Chondrocyte (in vitro differentiated cells): Measurements from ENCODE around the gene SCN8A. TPM values are rescaled to one million over a fixed set of nuclear protein-coding genes. Genes with fewer than 3 reads are reported as not detected.

Experiments
- DNase-seq: peaks from one replicate; pipeline ENCODE4 v3.0.0; 2021; ENCODE audit warnings: mixed read lengths, low spot score
- H3K27ac Mint-ChIP-seq: one replicate; pipeline ENCODE4 v1.8.0; 2021; ENCODE audit warnings: mild to moderate bottlenecking, moderate library complexity, mixed read lengths; ENCODE audit not compliant: unreplicated experiment
- H3K27me3 Mint-ChIP-seq: 2 replicates; pipeline ENCODE4 v1.8.0; 2021; ENCODE audit warnings: low read depth, mixed read lengths
- H3K36me3 Mint-ChIP-seq: 2 replicates; pipeline ENCODE4 v1.8.0; 2021; ENCODE audit warnings: low read depth, mixed read lengths
- H3K4me1 Mint-ChIP-seq: 2 replicates; pipeline ENCODE4 v1.8.0; 2021; ENCODE audit warnings: low read depth, mild to moderate bottlenecking, mixed read lengths
- H3K4me3 Mint-ChIP-seq: one replicate; pipeline ENCODE4 v1.8.0; 2021; ENCODE audit warnings: mild to moderate bottlenecking, moderate library complexity, mixed read lengths; ENCODE audit not compliant: unreplicated experiment
- H3K9me3 Mint-ChIP-seq: 2 replicates; pipeline ENCODE4 v1.8.0; 2021; ENCODE audit warnings: low read depth, mixed read lengths
- total RNA-seq: library from RNA; stranded (reverse); gene quantifications from 3 replicates; pipeline ENCODE4 v1.2.1, GENCODE V29; 2021
- TF ChIP-seq, protein P1 (sequence below): fragments of 200-600 bp; sonication (generic); IDR thresholded peaks from 2 replicates; pipeline ENCODE4 v1.5.0; 2021; ENCODE audit warnings: antibody characterized with exemption, mild to moderate bottlenecking, moderate library complexity

SCN8A gene
- total RNA-seq, 1 donor from 2014 or later: 4.4 TPM

DNA sequence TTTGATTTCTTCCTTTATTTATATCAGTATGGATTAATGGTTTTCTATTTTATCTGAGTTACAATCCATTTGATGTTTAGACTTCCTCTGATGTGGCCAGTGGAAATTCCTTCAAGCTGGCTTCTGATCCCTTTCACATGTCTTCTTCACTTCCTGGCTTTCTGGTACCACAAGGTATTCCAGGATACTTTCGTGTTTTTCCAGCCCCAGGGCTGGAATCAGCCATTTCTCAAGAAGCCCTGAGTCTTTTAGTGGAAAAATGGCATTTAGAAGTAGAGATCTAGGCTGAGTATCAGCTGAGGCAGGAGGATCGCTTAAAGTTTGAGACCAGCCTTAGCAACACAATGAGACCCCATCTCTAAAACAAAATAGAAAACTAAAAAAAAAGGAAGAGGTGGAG, 164.2 kb downstream of the SCN8A start:
- Mint-ChIP-seq H3K27me3 (no peaks in the 10 kb centered on the region), H3K4me3 (no peak overlapping the region), H3K27ac (no peak overlapping the region), H3K4me1 (peaks cover 2% of the 10 kb centered on the region), H3K9me3 (no peaks in the 10 kb centered on the region), H3K36me3 (peaks cover 2% of the 10 kb centered on the region)
- TF ChIP-seq, protein P1, sequence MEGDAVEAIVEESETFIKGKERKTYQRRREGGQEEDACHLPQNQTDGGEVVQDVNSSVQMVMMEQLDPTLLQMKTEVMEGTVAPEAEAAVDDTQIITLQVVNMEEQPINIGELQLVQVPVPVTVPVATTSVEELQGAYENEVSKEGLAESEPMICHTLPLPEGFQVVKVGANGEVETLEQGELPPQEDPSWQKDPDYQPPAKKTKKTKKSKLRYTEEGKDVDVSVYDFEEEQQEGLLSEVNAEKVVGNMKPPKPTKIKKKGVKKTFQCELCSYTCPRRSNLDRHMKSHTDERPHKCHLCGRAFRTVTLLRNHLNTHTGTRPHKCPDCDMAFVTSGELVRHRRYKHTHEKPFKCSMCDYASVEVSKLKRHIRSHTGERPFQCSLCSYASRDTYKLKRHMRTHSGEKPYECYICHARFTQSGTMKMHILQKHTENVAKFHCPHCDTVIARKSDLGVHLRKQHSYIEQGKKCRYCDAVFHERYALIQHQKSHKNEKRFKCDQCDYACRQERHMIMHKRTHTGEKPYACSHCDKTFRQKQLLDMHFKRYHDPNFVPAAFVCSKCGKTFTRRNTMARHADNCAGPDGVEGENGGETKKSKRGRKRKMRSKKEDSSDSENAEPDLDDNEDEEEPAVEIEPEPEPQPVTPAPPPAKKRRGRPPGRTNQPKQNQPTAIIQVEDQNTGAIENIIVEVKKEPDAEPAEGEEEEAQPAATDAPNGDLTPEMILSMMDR: no peak
- DNase-seq: no peak

DNA sequence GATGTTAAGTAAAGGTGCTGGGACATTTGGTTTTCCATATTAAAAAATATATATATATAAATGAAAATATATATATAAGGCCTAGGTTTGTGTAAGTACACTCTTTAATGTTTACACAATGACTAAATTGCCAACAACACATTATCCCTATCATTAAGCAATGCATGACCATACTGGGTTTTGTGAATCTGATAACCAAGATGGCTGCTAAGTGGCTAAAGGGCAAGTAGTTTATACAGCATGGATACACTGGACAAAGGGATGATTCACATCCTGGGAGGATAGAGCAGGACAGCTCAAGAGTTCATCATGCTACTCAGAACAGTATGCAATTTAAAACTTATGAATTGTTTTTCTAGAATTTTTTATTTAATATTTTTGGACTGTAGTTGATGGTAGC, 168.1 kb downstream of the SCN8A start:
- TF ChIP-seq, protein P1: no peak
- no peaks in the 10 kb centered on the region for H3K27me3 Mint-ChIP-seq

DNA sequence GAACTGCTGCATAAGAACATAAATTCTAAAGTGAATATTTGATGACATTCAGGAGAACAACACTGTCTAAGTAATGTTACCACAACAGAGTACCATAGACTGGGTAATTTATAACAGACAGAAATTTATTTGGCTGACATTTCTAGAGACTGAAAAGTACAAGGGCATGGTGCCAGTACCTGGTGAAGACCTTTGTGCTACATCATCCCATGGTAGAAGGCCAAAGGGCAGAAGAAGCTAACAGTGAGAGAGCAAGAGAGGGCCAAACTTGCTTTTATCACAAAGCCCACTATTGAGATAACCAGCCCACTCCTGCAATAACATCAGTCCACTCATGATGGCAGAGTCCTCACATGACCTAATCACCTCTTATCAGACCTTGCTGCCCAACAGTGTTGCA, 168.7 kb downstream of the SCN8A start:
- DNase-seq: no peak
- Mint-ChIP-seq H3K27me3 (no peaks in the 10 kb centered on the region), H3K9me3 (no peaks in the 10 kb centered on the region), H3K4me1 (no peaks in the 10 kb centered on the region), H3K27ac (no peak overlapping the region), H3K4me3 (no peak overlapping the region), H3K36me3 (peaks cover 1% of the 10 kb centered on the region)
- TF ChIP-seq, protein P1: no peak

More for the DNA sequence above, 168.1 kb downstream of the SCN8A start:
- H3K4me1 Mint-ChIP-seq: no peaks in the 10 kb centered on the region
- H3K4me3 Mint-ChIP-seq: no peak overlapping the region
- H3K9me3 Mint-ChIP-seq: no peaks in the 10 kb centered on the region
- H3K36me3 Mint-ChIP-seq: peaks cover 1% of the 10 kb centered on the region
- H3K27ac Mint-ChIP-seq: no peak overlapping the region
- DNase-seq: no peak

DNA sequence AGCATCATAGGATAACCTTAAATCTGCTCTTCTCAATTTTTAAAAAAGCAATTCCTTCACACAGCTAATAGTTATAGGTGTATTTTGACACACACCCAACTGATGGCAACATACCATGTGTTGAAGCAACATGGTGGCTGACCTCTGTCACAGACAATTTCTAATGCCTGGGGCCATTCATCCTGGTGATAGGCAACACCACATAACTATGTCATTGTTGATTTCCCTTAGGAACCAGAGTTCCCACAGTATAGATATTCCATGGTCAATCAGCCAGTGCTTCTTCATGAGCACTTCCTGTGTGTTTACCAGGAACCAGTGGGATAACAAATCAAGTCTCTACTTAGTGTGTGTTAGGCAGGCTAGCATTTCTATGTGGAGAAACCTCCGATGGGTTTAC, 169.2 kb downstream of the SCN8A start:
- TF ChIP-seq, protein P1: no peak
- H3K4me1 Mint-ChIP-seq: no peaks in the 10 kb centered on the region
- H3K27ac Mint-ChIP-seq: no peak overlapping the region
- no peak overlapping the region for H3K4me3 Mint-ChIP-seq
- no peak for DNase-seq
- H3K27me3 Mint-ChIP-seq: no peaks in the 10 kb centered on the region
- H3K36me3 Mint-ChIP-seq: peaks cover 1% of the 10 kb centered on the region
- no peaks in the 10 kb centered on the region for H3K9me3 Mint-ChIP-seq

DNA sequence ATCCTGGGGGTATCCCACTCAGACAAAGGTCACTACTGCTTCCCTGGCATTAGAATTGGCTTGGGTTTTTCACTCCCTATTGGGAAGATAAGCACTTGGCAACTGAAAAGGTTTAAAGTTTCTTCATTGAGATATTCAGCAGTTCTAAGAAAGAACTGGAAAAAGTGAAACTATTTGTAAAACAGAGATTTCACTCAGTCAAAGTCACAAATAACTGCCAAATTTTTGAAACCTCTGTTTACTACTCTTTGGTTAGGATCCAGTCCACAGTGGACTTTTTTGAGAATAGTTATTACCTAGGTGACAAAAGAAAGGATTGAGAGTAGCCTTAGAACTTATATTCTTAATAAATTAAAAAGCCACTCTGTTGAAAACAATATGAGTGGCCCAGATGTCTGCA, 172.7 kb downstream of the SCN8A start:
- Mint-ChIP-seq H3K4me1 (no peaks in the 10 kb centered on the region), H3K27ac (no peak overlapping the region), H3K9me3 (no peaks in the 10 kb centered on the region), H3K36me3 (peaks cover 8% of the 10 kb centered on the region), H3K27me3 (no peaks in the 10 kb centered on the region), H3K4me3 (no peak overlapping the region)
- TF ChIP-seq, protein P1: no peak
- DNase-seq: no peak
